ENCODE results near the gene TUBA4A. TPM values are rescaled to one million over a fixed set of nuclear protein-coding genes. Genes with fewer than 3 reads are reported as not detected.

Gene TUBA4A
- total and polyA plus RNA-seq, 10 donors = 60.2 to 120 (median 73.4) TPM

DNA sequence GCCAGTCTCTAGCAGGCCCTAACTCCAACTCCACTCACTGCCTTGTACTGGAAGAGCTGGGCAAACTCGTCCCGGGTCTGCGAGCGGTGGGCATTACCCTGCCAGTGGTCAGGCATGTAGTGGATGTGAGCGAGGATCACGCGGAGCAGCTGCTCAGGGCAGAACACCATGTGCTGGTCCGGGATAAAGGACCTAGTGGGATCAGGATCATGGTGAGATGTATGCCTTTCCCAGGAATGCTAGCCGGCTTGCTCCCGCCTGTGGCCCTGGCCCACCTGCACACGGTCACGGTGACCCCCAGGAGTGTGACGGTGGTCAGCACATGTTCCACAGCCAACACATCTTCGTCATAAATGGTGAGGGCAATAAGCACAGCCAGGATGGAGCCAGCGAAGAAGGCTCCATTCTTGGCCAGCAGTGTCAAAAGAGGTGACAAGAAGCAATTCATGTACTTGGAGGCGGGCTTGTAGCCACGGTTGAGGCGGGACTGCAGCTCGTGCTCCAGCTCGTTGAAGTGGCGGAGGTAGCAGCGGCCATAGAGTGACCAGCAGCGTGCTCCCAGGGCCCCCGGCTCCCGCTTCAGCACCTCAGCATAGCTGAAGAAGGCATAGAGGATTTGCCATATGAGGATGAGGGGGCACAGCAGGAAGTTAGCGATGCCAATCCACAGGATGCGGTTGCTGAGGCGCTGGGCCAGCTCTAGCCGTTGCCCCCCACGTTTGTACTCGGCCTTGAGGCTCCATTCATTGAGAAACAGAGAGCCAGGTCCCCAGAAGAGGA is 29.7 kb downstream of the TUBA4A start:
- intact Hi-C loops (cut with DNase I; ENCODE audit: low total_unique reads) = no loop called here
- WGBS, 5 donors = 91 to 95% (median 92%) methylated on average over 27 to 31 of the region's 31 CpGs

DNA sequence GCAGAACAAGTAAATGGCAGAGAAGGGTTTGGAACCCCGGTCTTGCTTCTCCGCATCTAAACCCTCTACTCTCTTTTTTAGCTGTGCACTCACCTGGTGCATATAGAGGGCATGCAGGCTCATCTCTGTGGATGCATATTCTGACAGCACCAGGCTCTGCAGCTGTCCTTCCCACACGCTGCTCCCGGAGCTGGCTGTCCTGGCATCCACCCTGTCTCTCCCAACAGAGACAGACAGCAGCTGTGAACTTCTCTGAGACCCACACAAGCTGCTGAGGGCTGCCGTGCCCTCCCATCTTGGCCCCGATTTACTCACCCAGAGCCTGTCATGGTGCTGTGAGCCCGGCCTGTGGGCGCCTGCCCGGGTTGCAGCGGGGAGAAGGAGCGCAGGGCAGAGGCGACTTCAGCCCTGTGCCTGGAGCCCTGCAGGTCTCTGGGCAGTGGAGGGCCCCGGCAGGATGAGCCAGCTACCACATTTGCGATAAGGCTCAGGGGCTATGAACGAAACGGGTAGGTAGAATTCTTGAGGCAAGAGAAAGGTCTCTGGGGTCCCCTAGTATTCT is 31.7 kb downstream of the TUBA4A start:
- no peaks in the 10 kb centered on the region for H3K9me3 ChIP-seq
- peak in 1 of 3 donors; percentile 30 for TF ChIP-seq POLR2AphosphoS5 (IDR thresholded peaks at IDR 0.05)
- TF ChIP-seq, protein P1, sequence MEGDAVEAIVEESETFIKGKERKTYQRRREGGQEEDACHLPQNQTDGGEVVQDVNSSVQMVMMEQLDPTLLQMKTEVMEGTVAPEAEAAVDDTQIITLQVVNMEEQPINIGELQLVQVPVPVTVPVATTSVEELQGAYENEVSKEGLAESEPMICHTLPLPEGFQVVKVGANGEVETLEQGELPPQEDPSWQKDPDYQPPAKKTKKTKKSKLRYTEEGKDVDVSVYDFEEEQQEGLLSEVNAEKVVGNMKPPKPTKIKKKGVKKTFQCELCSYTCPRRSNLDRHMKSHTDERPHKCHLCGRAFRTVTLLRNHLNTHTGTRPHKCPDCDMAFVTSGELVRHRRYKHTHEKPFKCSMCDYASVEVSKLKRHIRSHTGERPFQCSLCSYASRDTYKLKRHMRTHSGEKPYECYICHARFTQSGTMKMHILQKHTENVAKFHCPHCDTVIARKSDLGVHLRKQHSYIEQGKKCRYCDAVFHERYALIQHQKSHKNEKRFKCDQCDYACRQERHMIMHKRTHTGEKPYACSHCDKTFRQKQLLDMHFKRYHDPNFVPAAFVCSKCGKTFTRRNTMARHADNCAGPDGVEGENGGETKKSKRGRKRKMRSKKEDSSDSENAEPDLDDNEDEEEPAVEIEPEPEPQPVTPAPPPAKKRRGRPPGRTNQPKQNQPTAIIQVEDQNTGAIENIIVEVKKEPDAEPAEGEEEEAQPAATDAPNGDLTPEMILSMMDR (IDR thresholded peaks at IDR 0.05 in 8 of 11, conservative IDR thresholded peaks at IDR 0.05 in 3 of 11) = no peak
- H3K4me1 ChIP-seq = peaks cover 23 to 76% (median 46%) of the 10 kb centered on the region in 6 donors
- peak; percentile 71 for DNase-seq
- intact Hi-C loops (cut with DNase I; ENCODE audit: low total_unique reads) = no loop called here
- H3K36me3 ChIP-seq = peaks cover 0 to 78% (median 68%) of the 10 kb centered on the region in 6 donors
- H3K4me3 ChIP-seq = no peak overlapping the region
- H3K27ac ChIP-seq = no peak overlapping the region
- 93 to 97% (median 95%) methylated on average over 11 to 16 of the region's 16 CpGs for WGBS, 5 donors
- H3K27me3 ChIP-seq (replicated peaks in 1 of 7) = no peaks in the 10 kb centered on the region

More for the DNA sequence above, 29.7 kb downstream of the TUBA4A start:
- H3K36me3 ChIP-seq = peaks cover 0 to 86% (median 68%) of the 10 kb centered on the region in 6 donors
- no peak for DNase-seq
- no peaks in the 10 kb centered on the region for H3K9me3 ChIP-seq
- no peak for TF ChIP-seq POLR2AphosphoS5 (IDR thresholded peaks at IDR 0.05)
- TF ChIP-seq, protein P1 (IDR thresholded peaks at IDR 0.05 in 8 of 11, conservative IDR thresholded peaks at IDR 0.05 in 3 of 11) = no peak
- TF ChIP-seq POLR2A (IDR thresholded peaks at IDR 0.05) = no peak
- no peak overlapping the region for H3K4me3 ChIP-seq
- H3K27me3 ChIP-seq (replicated peaks in 1 of 7) = no peaks in the 10 kb centered on the region
- no peak overlapping the region for H3K27ac ChIP-seq
- H3K4me1 ChIP-seq = peaks cover 20 to 76% (median 45%) of the 10 kb centered on the region in 6 donors

DNA sequence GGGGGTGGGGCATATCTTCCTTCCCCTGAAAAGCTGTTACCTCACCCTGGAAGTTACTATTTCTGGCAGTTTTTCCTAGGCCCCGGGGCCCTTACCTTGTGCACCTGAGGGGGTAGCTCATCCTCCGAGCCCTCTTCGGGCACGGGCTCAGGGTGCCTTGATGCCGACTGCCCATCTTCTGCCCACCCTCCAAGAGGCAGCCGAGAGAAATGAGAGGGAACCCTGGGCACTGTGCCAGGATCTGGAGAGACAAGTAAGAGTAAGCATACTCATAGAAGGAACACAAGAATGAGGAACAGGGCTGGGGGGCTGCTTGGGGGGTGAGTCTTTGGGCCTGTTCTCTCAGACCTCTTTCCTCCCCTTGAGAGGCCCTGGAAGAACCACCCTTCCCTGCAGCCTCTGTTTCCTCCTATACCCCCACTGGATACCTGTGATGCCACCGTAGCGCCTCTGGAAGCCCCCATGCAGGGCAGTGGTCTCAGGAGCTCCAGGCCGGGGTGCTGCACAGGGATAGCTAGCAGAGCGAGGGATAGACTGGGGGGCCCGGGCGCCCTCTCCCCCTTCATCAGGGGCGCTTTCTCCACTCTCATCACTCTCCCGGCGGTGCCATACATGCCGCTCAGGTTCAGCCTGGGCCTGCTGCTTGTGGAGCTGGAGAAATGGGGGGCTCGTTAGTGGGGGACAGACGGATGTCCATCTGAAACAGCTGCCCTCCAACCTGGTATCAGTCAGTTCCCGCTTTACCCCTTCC is 32.9 kb downstream of the TUBA4A start:
- TF ChIP-seq, protein P1 (IDR thresholded peaks at IDR 0.05 in 8 of 11, conservative IDR thresholded peaks at IDR 0.05 in 3 of 11) = no peak
- TF ChIP-seq POLR2A (IDR thresholded peaks at IDR 0.05) (no peak), POLR2AphosphoS5 (IDR thresholded peaks at IDR 0.05) (no peak)
- Histone ChIP-seq H3K27ac (no peak overlapping the region), H3K36me3 (peaks cover 0 to 71% (median 61%) of the 10 kb centered on the region in 6 donors), H3K4me3 (no peak overlapping the region), H3K27me3 (replicated peaks in 1 of 7) (no peaks in the 10 kb centered on the region), H3K4me1 (peaks cover 23 to 71% (median 41%) of the 10 kb centered on the region in 6 donors), H3K9me3 (no peaks in the 10 kb centered on the region)
- WGBS, 5 donors = 89 to 92% (median 91%) methylated on average over 19 of the region's 19 CpGs
- no peak for DNase-seq
- intact Hi-C loops (cut with DNase I; ENCODE audit: low total_unique reads) = no loop called here

Data from spleen (tissue), 11 donors.